Thoracic aorta (tissue), 2 donors: ENCODE data around the gene AFAP1L1. TPM values are rescaled to one million over a fixed set of nuclear protein-coding genes. Genes with fewer than 3 reads are reported as not detected.

ENCODE experiments used
- ATAC-seq: fragments of 150-250 bp; one replicate; pipeline ENCODE4 v1.8.0; 2017; ENCODE audit warnings: low read depth; ENCODE audit not compliant: insufficient number of reproducible peaks, low FRiP score
- DNase-seq: peaks from one replicate; pipeline ENCODE4 v3.0.0-alpha.2; 2020; ENCODE audit warnings: low spot score
- H3K27ac ChIP-seq, 2 donors: fragments of 200-600 bp; sonication (generic); 1 replicate in 1 of 2; 2 replicates in 1 of 2; pipeline ENCODE4 v1.5.1; 2016; ENCODE audit warnings: mild to moderate bottlenecking in 2 of 2, moderate library complexity in 2 of 2
- H3K27me3 ChIP-seq: fragments of 200-600 bp; sonication (generic); replicated peaks from 2 replicates; pipeline ENCODE4 v1.6.0; 2016; ENCODE audit warnings: mild to moderate bottlenecking; ENCODE audit not compliant: insufficient read depth
- H3K36me3 ChIP-seq: fragments of 200-600 bp; sonication (generic); one replicate; pipeline ENCODE4 v1.5.1; 2016
- H3K4me1 ChIP-seq, 2 donors: fragments of 200-600 bp; sonication (generic); 1 replicate in 1 of 2; 2 replicates in 1 of 2; pipeline versions ENCODE4 v1.5.1 to v1.6.0; 2016; ENCODE audit warnings: low read depth in 2 of 2, mild to moderate bottlenecking in 1 of 2; ENCODE audit not compliant: control insufficient read depth in 1 of 2
- H3K4me3 ChIP-seq: fragments of 200-600 bp; sonication (generic); 2 replicates; pipeline ENCODE4 v1.5.1; 2016; ENCODE audit warnings: mild to moderate bottlenecking
- H3K9me3 ChIP-seq: fragments of 200-600 bp; sonication (generic); 2 replicates; pipeline ENCODE4 v1.5.1; 2016
- CTCF ChIP-seq: fragments of 200-600 bp; sonication (generic); IDR thresholded peaks from one replicate; pipeline ENCODE4 v1.5.1; 2019; ENCODE audit warnings: antibody characterized with exemption
- total RNA-seq, 2 donors: library from RNA; depleted of rRNA; stranded (reverse); fragments of >200 nt; gene quantifications; one replicate each; pipeline versions ENCODE4 v1.1.0 to v1.2.3, GENCODE V29; 2016

The AFAP1L1 gene
- total RNA-seq, 2 donors from 2014 or later = 6.8 to 10.4 TPM

GRCh38 chr5:149251546-149251945 is 20.1 kb upstream of the AFAP1L1 start:
- no peak for ATAC-seq
- Histone ChIP-seq H3K27me3 (no peaks in the 10 kb centered on the region), H3K27ac (no peak overlapping the region), H3K36me3 (peaks cover 17% of the 10 kb centered on the region), H3K4me1 (no peaks in the 10 kb centered on the region), H3K4me3 (no peak overlapping the region), H3K9me3 (no peaks in the 10 kb centered on the region)
- no peak for DNase-seq
- no peak for TF ChIP-seq CTCF

DNA sequence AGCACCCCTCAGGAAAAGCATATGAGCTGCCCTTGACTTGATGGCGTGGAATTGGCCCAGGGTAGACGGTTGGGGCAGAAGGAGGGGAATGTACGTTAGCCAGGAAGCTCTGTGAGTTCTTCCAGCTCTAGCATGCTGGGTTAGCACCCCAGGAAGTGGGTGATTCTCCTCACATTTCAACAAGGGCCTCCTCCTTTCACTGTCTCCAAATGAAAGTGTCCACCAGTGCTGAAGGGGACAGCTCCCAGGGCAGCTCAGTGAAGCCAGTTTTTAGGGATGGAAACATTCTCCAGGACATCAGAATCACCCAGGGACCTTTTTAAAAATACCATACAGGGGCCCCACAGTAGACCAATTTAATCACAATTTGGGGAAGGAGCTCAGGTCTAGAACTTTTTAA is 17.2 kb upstream of the AFAP1L1 start:
- ATAC-seq = no peak
- Histone ChIP-seq H3K4me3 (no peak overlapping the region), H3K9me3 (no peaks in the 10 kb centered on the region), H3K27ac (no peak overlapping the region), H3K27me3 (no peaks in the 10 kb centered on the region), H3K4me1 (no peaks in the 10 kb centered on the region), H3K36me3 (peaks cover 6% of the 10 kb centered on the region)
- no peak for TF ChIP-seq CTCF
- DNase-seq = no peak

DNA sequence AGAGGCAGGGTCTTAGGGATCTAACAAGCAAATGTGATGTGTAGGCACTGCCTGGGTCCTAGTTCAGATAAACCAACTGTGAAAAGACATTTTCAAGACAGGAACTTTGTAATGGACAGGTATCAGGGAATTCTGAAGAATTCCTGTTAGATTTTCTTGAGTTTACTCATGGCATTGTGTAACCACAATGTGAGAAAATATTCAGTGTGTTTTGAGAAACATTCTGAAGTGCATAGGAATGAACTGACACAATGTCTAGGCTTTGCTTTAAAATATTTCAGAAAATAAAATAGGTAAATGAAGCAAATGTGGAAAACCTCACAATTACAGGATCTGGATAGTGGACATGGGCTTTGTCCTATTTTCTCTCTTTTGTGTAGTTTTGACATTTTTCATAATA is 15.2 kb upstream of the AFAP1L1 start:
- DNase-seq = no peak
- no peaks in the 10 kb centered on the region for H3K9me3 ChIP-seq
- H3K4me1 ChIP-seq = no peaks in the 10 kb centered on the region
- peaks cover 5% of the 10 kb centered on the region for H3K36me3 ChIP-seq
- no peak for TF ChIP-seq CTCF
- no peaks in the 10 kb centered on the region for H3K27me3 ChIP-seq
- no peak overlapping the region for H3K4me3 ChIP-seq
- no peak for ATAC-seq
- no peak overlapping the region for H3K27ac ChIP-seq

DNA sequence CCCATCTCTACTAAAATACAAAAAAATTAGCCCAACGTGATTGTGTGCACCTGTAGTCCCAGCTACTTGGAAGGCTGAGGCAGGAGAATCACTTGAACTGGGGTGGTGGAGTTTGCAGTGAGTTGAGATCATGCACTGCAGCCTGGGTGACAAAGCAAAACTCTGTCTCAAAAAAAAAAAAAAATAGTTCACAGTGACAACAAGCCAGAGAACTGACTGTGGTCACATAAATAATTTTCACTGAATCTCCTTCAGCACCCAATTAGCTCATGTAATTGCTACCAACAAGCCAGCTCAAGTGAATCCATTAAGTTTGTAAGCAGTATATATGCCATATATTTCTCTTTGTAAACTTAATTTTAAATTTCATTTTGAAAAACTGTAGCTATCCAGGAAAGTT is 14.5 kb upstream of the AFAP1L1 start:
- Histone ChIP-seq H3K4me1 (no peaks in the 10 kb centered on the region), H3K9me3 (no peaks in the 10 kb centered on the region), H3K27ac (no peak overlapping the region), H3K27me3 (no peaks in the 10 kb centered on the region), H3K4me3 (no peak overlapping the region), H3K36me3 (no peaks in the 10 kb centered on the region)
- no peak for ATAC-seq
- no peak for TF ChIP-seq CTCF
- DNase-seq = no peak

DNA sequence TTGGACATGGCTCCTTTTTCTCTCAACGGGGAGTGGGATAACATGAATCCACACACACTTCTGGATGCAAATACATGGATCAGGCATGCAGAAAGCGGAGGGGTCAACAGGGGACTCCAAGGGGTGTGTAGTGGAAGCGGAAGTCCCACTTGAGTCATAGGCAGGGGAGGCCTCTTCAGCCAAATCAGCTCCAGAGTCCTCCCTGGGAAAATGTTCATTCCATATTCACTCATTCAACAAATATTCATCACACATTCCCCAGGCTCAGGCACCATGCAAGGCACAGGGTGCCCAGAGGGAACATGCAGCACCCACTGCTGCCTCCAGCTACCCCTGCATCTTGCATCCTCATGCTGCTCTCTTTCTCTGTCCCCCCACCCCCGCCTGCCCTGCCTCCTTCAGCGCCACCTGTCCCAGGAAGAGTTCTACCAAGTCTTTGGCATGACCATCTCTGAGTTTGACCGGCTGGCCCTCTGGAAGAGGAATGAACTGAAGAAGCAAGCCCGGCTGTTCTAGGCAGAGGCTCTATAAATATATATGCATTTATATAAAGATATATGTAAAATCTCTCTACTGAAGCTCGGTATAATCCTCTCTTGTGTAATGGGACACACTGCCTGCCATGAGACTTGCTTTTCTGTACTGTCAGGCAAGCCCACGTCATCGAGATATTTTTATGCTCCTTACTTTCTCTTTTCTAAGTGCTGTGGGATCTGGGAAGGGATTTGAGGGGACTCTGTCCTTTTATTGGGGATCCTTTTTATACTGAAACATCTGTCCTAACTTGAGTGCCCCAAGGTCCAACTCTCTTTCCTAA is 13.6 kb upstream of the AFAP1L1 start:
- no peak for TF ChIP-seq CTCF
- H3K4me3 ChIP-seq = no peak overlapping the region
- ATAC-seq = no peak
- no peaks in the 10 kb centered on the region for H3K4me1 ChIP-seq
- H3K36me3 ChIP-seq = no peaks in the 10 kb centered on the region
- no peak for DNase-seq
- no peaks in the 10 kb centered on the region for H3K9me3 ChIP-seq
- no peak overlapping the region for H3K27ac ChIP-seq
- no peaks in the 10 kb centered on the region for H3K27me3 ChIP-seq
